GM12878 (cell line): ENCODE data around the gene PDE1C. TPM values are rescaled to one million over a fixed set of nuclear protein-coding genes. Genes with fewer than 3 reads are reported as not detected.

Experiments used
- ATF7 ChIP-seq: fragments of 450-650 bp; IDR thresholded peaks from 2 replicates; pipeline ENCODE4 v1.6.1; 2016; ENCODE audit warnings: low read depth, mild to moderate bottlenecking
- BCL11A ChIP-seq: IDR thresholded peaks from 2 replicates; pipeline ENCODE4 v1.6.1; 2011; ENCODE audit warnings: low read depth, low read length
- CHD4 ChIP-seq: fragments of 200-600 bp; sonication (generic); IDR thresholded peaks from 2 replicates; pipeline ENCODE4 v1.6.1; 2016; ENCODE audit warnings: mild to moderate bottlenecking
- EZH2 ChIP-seq: IDR thresholded peaks from 2 replicates; pipeline ENCODE4 v1.6.1; 2012; ENCODE audit warnings: low read depth, mild to moderate bottlenecking, control low read depth, inconsistent platforms, low read length, borderline replicate concordance; ENCODE audit not compliant: control insufficient read depth
- FOS ChIP-seq: IDR thresholded peaks from 3 replicates; pipeline ENCODE4 v1.6.1; 2011; ENCODE audit warnings: borderline replicate concordance; ENCODE audit not compliant: insufficient read length; ENCODE audit errors: extremely low read depth
- GABPA ChIP-seq: IDR thresholded peaks from 2 replicates; pipeline ENCODE4 v1.6.1; 2014; ENCODE audit warnings: antibody characterized with exemption, low read depth, mild to moderate bottlenecking, inconsistent platforms
- GATAD2B ChIP-seq: fragments of 450-650 bp; conservative IDR thresholded peaks from 2 replicates; pipeline ENCODE4 v1.6.1; 2017; ENCODE audit warnings: low read depth, mild to moderate bottlenecking, moderate library complexity
- IKZF1 ChIP-seq: fragments of 450-650 bp; conservative IDR thresholded peaks from 2 replicates; pipeline ENCODE4 v1.6.1; 2017; ENCODE audit warnings: antibody characterized with exemption, mild to moderate bottlenecking
- MYC ChIP-seq: IDR thresholded peaks from 2 replicates; pipeline ENCODE4 v1.6.1; 2011; ENCODE audit warnings: mild to moderate bottlenecking, low read length, moderate library complexity, inconsistent platforms; ENCODE audit not compliant: insufficient read depth, insufficient replicate concordance, insufficient read length, severe bottlenecking
- NFXL1 ChIP-seq: fragments of 450-650 bp; IDR thresholded peaks from 2 replicates; pipeline ENCODE4 v1.6.1; 2017; ENCODE audit warnings: antibody characterized with exemption, mild to moderate bottlenecking, borderline replicate concordance
- NFYA ChIP-seq: IDR thresholded peaks from 2 replicates; pipeline ENCODE4 v1.6.1; 2011; ENCODE audit warnings: low read depth, mild to moderate bottlenecking, low read length, improper control_type of control experiment, borderline replicate concordance
- NFYB ChIP-seq: IDR thresholded peaks from 2 replicates; pipeline ENCODE4 v1.6.1; 2011; ENCODE audit warnings: low read depth, mild to moderate bottlenecking, low read length, improper control_type of control experiment, moderate library complexity; ENCODE audit not compliant: insufficient read depth
- NR2C1 ChIP-seq: fragments of 450-650 bp; IDR thresholded peaks from 2 replicates; pipeline ENCODE4 v1.6.1; 2017; ENCODE audit warnings: antibody characterized with exemption, mild to moderate bottlenecking, moderate library complexity
- RAD21 ChIP-seq: IDR thresholded peaks from 2 replicates; pipeline ENCODE4 v1.6.1; 2011; ENCODE audit warnings: mild to moderate bottlenecking, low read depth, low read length, moderate library complexity; ENCODE audit not compliant: insufficient read depth
- RELA ChIP-seq: fragments of 450-650 bp; IDR thresholded peaks from 2 replicates; pipeline ENCODE4 v1.8.0; 2014; ENCODE audit warnings: borderline replicate concordance; ENCODE audit not compliant: partially characterized antibody
- SPI1 ChIP-seq: IDR thresholded peaks from 2 replicates; pipeline ENCODE4 v1.6.1; 2011; ENCODE audit warnings: low read depth, mild to moderate bottlenecking, low read length, moderate library complexity, borderline replicate concordance; ENCODE audit not compliant: insufficient read depth
- SREBF1 ChIP-seq: IDR thresholded peaks from 2 replicates; pipeline ENCODE4 v1.6.1; 2012; ENCODE audit warnings: mild to moderate bottlenecking, low read length
- SREBF2 ChIP-seq: IDR thresholded peaks from 2 replicates; pipeline ENCODE4 v1.6.1; 2012; ENCODE audit warnings: mild to moderate bottlenecking, low read length
- TBL1XR1 ChIP-seq: IDR thresholded peaks from 2 replicates; pipeline ENCODE4 v1.6.1; 2012; ENCODE audit warnings: low read depth, low read length, improper control_type of control experiment
- ZNF274 ChIP-seq: IDR thresholded peaks from one replicate; pipeline ENCODE4 v1.8.0; 2011; ENCODE audit not compliant: insufficient read length, insufficient read depth
- polyA plus RNA-seq, 11 experiments: library from polyadenylated mRNA; depleted of rRNA in 4 of 11; unstranded in 6 of 11; stranded (reverse) in 5 of 11; fragments of >200 nt; fragmentation: Nextera tagmentation in 4 of 11; fragmentation: Illumina TruSeq in 1 of 11; extraction: Ambion mirVana in 4 of 11; extraction: Trizol in 1 of 11; gene quantifications; 1 replicate in 1 of 11; 2 replicates in 10 of 11; pipeline versions ENCODE4 v1.2.1 to v1.2.3, GENCODE V29; 2011 to 2016; ENCODE audit warnings: inconsistent platforms in 2 of 11, missing spikeins in 2 of 11, low read depth in 1 of 11
- total RNA-seq, 4 experiments: library from RNA; depleted of rRNA in 3 of 4; stranded (reverse); fragments of >200 nt in 3 of 4; fragmentation: Illumina TruSeq in 1 of 4; extraction: Trizol in 1 of 4; gene quantifications; 2 replicates each; pipeline versions ENCODE4 v1.2.1 to v1.2.3, GENCODE V29; 2013 to 2021
- TF ChIP-seq, protein P1 (sequence below): fragments of 450-650 bp; IDR thresholded peaks from 2 replicates; pipeline ENCODE4 v1.6.1; 2017; ENCODE audit warnings: low read depth, mild to moderate bottlenecking, moderate library complexity
- TF ChIP-seq, protein P2 (sequence below): fragments of 450-650 bp; IDR thresholded peaks from 2 replicates; pipeline ENCODE4 v1.6.1; 2016; ENCODE audit warnings: mild to moderate bottlenecking, moderate library complexity, borderline replicate concordance
- TF ChIP-seq, protein P3 (sequence below): IDR thresholded peaks from 2 replicates; pipeline ENCODE4 v1.6.1; 2011; ENCODE audit warnings: borderline replicate concordance, low read depth, mild to moderate bottlenecking, moderate library complexity, mixed read lengths, low read length; ENCODE audit not compliant: insufficient read depth; ENCODE audit errors: extremely low read length
- TF ChIP-seq, protein P4 (sequence below): IDR thresholded peaks from 2 replicates; pipeline ENCODE4 v1.6.1; 2011; ENCODE audit warnings: low read depth, mild to moderate bottlenecking, low read length, moderate library complexity, borderline replicate concordance; ENCODE audit errors: extremely low read depth

Gene PDE1C
- total and polyA plus RNA-seq, 10 of the 15 experiments (the other 5 are each of a cell fraction or from before 2014, with no cell fraction given): 0.29 to 2.3 (median 0.70) TPM

DNA sequence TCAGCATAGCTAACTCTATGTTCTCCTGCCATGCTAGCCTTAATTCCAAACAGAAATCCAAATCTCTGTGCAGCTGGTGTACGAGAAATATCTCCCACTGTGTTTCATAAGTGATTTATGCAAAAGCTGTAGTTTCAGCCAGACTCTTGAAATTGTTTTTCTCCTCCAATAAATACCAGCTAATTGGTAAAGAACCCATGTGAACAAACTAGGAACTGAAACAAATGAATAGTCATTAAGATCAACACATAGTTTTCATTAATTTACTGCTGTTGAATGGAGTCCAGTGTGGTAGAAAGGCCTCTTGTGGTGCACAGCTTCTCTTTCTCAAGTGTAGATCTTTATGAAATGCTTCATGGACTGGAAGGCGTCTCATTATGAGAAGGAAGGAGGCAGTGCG lies 364.8 kb downstream of the PDE1C start (continued):
- no peak for TF ChIP-seq GABPA
- no peak for TF ChIP-seq NFYA
- no peak for TF ChIP-seq NR2C1
- no peak for TF ChIP-seq TBL1XR1
- no peak for TF ChIP-seq FOS
- no peak for TF ChIP-seq ZNF274
- no peak for TF ChIP-seq GATAD2B
- no peak for TF ChIP-seq SREBF1
- peak; percentile 64; the same call in 1 of the 2 replicates for TF ChIP-seq SPI1
- TF ChIP-seq BCL11A: peak; percentile 16; the same call in 1 of the 2 replicates
- TF ChIP-seq, protein P1, sequence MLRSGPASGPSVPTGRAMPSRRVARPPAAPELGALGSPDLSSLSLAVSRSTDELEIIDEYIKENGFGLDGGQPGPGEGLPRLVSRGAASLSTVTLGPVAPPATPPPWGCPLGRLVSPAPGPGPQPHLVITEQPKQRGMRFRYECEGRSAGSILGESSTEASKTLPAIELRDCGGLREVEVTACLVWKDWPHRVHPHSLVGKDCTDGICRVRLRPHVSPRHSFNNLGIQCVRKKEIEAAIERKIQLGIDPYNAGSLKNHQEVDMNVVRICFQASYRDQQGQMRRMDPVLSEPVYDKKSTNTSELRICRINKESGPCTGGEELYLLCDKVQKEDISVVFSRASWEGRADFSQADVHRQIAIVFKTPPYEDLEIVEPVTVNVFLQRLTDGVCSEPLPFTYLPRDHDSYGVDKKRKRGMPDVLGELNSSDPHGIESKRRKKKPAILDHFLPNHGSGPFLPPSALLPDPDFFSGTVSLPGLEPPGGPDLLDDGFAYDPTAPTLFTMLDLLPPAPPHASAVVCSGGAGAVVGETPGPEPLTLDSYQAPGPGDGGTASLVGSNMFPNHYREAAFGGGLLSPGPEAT: 0 out of 2 replicates have a peak, but pooled peaks have one; percentile 31
- no peak for TF ChIP-seq RAD21
- no peak for TF ChIP-seq NFXL1
- no peak for TF ChIP-seq RELA
- TF ChIP-seq ATF7: peak; percentile 35; the same call in 1 of the 2 replicates
- TF ChIP-seq CHD4: no peak
- TF ChIP-seq SREBF2: no peak
- TF ChIP-seq MYC: no peak
- TF ChIP-seq, protein P2, sequence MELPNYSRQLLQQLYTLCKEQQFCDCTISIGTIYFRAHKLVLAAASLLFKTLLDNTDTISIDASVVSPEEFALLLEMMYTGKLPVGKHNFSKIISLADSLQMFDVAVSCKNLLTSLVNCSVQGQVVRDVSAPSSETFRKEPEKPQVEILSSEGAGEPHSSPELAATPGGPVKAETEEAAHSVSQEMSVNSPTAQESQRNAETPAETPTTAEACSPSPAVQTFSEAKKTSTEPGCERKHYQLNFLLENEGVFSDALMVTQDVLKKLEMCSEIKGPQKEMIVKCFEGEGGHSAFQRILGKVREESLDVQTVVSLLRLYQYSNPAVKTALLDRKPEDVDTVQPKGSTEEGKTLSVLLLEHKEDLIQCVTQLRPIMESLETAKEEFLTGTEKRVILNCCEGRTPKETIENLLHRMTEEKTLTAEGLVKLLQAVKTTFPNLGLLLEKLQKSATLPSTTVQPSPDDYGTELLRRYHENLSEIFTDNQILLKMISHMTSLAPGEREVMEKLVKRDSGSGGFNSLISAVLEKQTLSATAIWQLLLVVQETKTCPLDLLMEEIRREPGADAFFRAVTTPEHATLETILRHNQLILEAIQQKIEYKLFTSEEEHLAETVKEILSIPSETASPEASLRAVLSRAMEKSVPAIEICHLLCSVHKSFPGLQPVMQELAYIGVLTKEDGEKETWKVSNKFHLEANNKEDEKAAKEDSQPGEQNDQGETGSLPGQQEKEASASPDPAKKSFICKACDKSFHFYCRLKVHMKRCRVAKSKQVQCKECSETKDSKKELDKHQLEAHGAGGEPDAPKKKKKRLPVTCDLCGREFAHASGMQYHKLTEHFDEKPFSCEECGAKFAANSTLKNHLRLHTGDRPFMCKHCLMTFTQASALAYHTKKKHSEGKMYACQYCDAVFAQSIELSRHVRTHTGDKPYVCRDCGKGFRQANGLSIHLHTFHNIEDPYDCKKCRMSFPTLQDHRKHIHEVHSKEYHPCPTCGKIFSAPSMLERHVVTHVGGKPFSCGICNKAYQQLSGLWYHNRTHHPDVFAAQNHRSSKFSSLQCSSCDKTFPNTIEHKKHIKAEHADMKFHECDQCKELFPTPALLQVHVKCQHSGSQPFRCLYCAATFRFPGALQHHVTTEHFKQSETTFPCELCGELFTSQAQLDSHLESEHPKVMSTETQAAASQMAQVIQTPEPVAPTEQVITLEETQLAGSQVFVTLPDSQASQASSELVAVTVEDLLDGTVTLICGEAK: no peak
- TF ChIP-seq, protein P3, sequence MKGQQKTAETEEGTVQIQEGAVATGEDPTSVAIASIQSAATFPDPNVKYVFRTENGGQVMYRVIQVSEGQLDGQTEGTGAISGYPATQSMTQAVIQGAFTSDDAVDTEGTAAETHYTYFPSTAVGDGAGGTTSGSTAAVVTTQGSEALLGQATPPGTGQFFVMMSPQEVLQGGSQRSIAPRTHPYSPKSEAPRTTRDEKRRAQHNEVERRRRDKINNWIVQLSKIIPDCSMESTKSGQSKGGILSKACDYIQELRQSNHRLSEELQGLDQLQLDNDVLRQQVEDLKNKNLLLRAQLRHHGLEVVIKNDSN: no peak
- TF ChIP-seq, protein P4, sequence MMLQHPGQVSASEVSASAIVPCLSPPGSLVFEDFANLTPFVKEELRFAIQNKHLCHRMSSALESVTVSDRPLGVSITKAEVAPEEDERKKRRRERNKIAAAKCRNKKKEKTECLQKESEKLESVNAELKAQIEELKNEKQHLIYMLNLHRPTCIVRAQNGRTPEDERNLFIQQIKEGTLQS: no peak
- TF ChIP-seq IKZF1: peak; percentile 53
- TF ChIP-seq NFYB: no peak
- no peak for TF ChIP-seq EZH2
